Measurements from ENCODE around the gene LGALS7.

Gene LGALS7

GRCh38 chr19:38726761-38727301 lies 46.5 kb downstream of the LGALS7 start:
- TF ChIP-seq CTCF (conservative IDR thresholded peaks at IDR 0.05): no peak
- H3K27ac ChIP-seq: no peak overlapping the region

- no peak for TF ChIP-seq CTCF (conservative IDR thresholded peaks at IDR 0.05)
- H3K27ac ChIP-seq: no peak overlapping the region
Measured at GRCh38 chr19:38726284-38726673, 47.0 kb downstream of the LGALS7 start.

GRCh38 chr19:38725469-38726283 lies 47.6 kb downstream of the LGALS7 start:
- H3K27ac ChIP-seq: no peak overlapping the region
- no peak for TF ChIP-seq CTCF (conservative IDR thresholded peaks at IDR 0.05)

GRCh38 chr19:38723990-38724854 lies 49.1 kb downstream of the LGALS7 start:
- no peak overlapping the region for H3K27ac ChIP-seq
- TF ChIP-seq CTCF (conservative IDR thresholded peaks at IDR 0.05): no peak

- no peak overlapping the region for H3K27ac ChIP-seq
- TF ChIP-seq CTCF (conservative IDR thresholded peaks at IDR 0.05): no peak
Measured at GRCh38 chr19:38723606-38723965, 49.7 kb downstream of the LGALS7 start.

GRCh38 chr19:38722947-38723605 lies 50.2 kb downstream of the LGALS7 start:
- no peak overlapping the region for H3K27ac ChIP-seq
- TF ChIP-seq CTCF (conservative IDR thresholded peaks at IDR 0.05): no peak

All from VCaP (cell line).